Lung (tissue), 12 donors: ENCODE measurements around the gene FBXO27. TPM values are rescaled to one million over a fixed set of nuclear protein-coding genes. Genes with fewer than 3 reads are reported as not detected.

ENCODE experiments used
- ATAC-seq: fragments of 200-7000 bp; cut with Tn5 transposase; one replicate; pipeline ENCODE4 v1.9.1; 2020; ENCODE audit warnings: moderate number of reproducible peaks; ENCODE audit not compliant: insufficient read depth, low FRiP score
- DNase-seq, 3 donors: peaks; one replicate each; pipeline ENCODE4 v3.0.0-alpha.2; 2013 to 2017
- H3K27ac ChIP-seq, 2 donors: one replicate each; pipeline ENCODE4 v1.5.1; 2013; ENCODE audit warnings: mild to moderate bottlenecking in 2 of 2, moderate library complexity in 2 of 2, control low read depth in 1 of 2, inconsistent platforms in 1 of 2, low read depth in 1 of 2, low read length in 1 of 2
- H3K27me3 ChIP-seq, 3 donors: one replicate each; pipeline ENCODE4 v1.5.1; 2013; ENCODE audit warnings: low read length in 2 of 3; ENCODE audit not compliant: control insufficient read depth in 3 of 3, insufficient read depth in 3 of 3
- H3K36me3 ChIP-seq, 4 donors: one replicate each; pipeline ENCODE4 v1.5.1; 2013; ENCODE audit warnings: low read length in 4 of 4, mild to moderate bottlenecking in 1 of 4, moderate library complexity in 1 of 4; ENCODE audit not compliant: control insufficient read depth in 4 of 4, insufficient read depth in 4 of 4
- H3K4me1 ChIP-seq, 5 donors: one replicate each; pipeline ENCODE4 v1.5.1; 2013; ENCODE audit warnings: low read length in 5 of 5, mild to moderate bottlenecking in 2 of 5, moderate library complexity in 1 of 5; ENCODE audit not compliant: control insufficient read depth in 5 of 5, insufficient read depth in 5 of 5
- H3K4me3 ChIP-seq: one replicate; pipeline ENCODE4 v1.5.1; 2013; ENCODE audit warnings: mild to moderate bottlenecking, control low read depth, moderate library complexity
- H3K9ac ChIP-seq, 2 donors: one replicate each; pipeline ENCODE4 v1.5.1; 2013; ENCODE audit warnings: low read length in 2 of 2, control low read depth in 1 of 2; ENCODE audit not compliant: insufficient read depth in 1 of 2
- H3K9me3 ChIP-seq, 4 donors: one replicate each; pipeline ENCODE4 v1.5.1; 2013; ENCODE audit warnings: low read length in 3 of 4, mild to moderate bottlenecking in 1 of 4, moderate library complexity in 1 of 4; ENCODE audit not compliant: control insufficient read depth in 4 of 4, insufficient read depth in 3 of 4
- WGBS, 2 donors: extraction: QIAGEN DNeasy Blood & Tissue Kit; methylation state at CpG; one replicate each; pipeline ENCODE4 v1.1.7; 2013; 5-methylcytosine and 5-hydroxymethylcytosine counted together
- polyA plus RNA-seq, 2 donors: library from polyadenylated mRNA; stranded (reverse); fragments of 200-250 nt; gene quantifications; one replicate each; pipeline ENCODE4 v1.2.1, GENCODE V29; 2013
- total RNA-seq, 2 donors: library from RNA; depleted of rRNA in 1 of 2; stranded (reverse); fragments of >200 nt in 1 of 2; gene quantifications; one replicate each; pipeline ENCODE4 v1.2.1, GENCODE V29; 2014 to 2021
- TF ChIP-seq, protein P1 (sequence below): IDR thresholded peaks from 2 replicates; pipeline ENCODE4 v1.5.1; 2012; ENCODE audit warnings: mild to moderate bottlenecking; ENCODE audit errors: control extremely low read depth, extremely low read depth
- donor health status: control.
- donor health status: control.
- donor health status: Bipolar disorder and iron deficiency.
- donor health status: healthy.
- donor health status: DM: yes; HTN: yes; CAD: no.

FBXO27 gene
- total and polyA plus RNA-seq, 4 donors = 2.8 to 18.0 (median 5.6) TPM

- Histone ChIP-seq H3K36me3 (no peaks in the 10 kb centered on the region), H3K4me1 (peaks cover 0 to 16% (median 0%) of the 10 kb centered on the region in 5 donors), H3K4me3 (no peak overlapping the region), H3K9ac (no peak overlapping the region), H3K27ac (no peak overlapping the region), H3K27me3 (no peaks in the 10 kb centered on the region), H3K9me3 (no peaks in the 10 kb centered on the region)
- ATAC-seq (no peak), DNase-seq (no peak)
- 64 to 89% methylated on average over 3 of the region's 3 CpGs for WGBS, 2 donors
- TF ChIP-seq, protein P1, sequence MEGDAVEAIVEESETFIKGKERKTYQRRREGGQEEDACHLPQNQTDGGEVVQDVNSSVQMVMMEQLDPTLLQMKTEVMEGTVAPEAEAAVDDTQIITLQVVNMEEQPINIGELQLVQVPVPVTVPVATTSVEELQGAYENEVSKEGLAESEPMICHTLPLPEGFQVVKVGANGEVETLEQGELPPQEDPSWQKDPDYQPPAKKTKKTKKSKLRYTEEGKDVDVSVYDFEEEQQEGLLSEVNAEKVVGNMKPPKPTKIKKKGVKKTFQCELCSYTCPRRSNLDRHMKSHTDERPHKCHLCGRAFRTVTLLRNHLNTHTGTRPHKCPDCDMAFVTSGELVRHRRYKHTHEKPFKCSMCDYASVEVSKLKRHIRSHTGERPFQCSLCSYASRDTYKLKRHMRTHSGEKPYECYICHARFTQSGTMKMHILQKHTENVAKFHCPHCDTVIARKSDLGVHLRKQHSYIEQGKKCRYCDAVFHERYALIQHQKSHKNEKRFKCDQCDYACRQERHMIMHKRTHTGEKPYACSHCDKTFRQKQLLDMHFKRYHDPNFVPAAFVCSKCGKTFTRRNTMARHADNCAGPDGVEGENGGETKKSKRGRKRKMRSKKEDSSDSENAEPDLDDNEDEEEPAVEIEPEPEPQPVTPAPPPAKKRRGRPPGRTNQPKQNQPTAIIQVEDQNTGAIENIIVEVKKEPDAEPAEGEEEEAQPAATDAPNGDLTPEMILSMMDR = no peak
Observed at GRCh38 chr19:38978326-38978689, 54.0 kb downstream of the FBXO27 start.

- H3K4me1 ChIP-seq = peaks cover 0 to 16% (median 0%) of the 10 kb centered on the region in 5 donors
- no peaks in the 10 kb centered on the region for H3K36me3 ChIP-seq
- ATAC-seq (no peak), DNase-seq (no peak)
- no peak overlapping the region for H3K9ac ChIP-seq
- H3K27ac ChIP-seq = no peak overlapping the region
- TF ChIP-seq, protein P1 = no peak
- 74 to 77% methylated on average over 15 of the region's 15 CpGs for WGBS, 2 donors
- H3K27me3 ChIP-seq = no peaks in the 10 kb centered on the region
- H3K4me3 ChIP-seq = no peak overlapping the region
- no peaks in the 10 kb centered on the region for H3K9me3 ChIP-seq
Observed at GRCh38 chr19:38977445-38978325, 54.7 kb downstream of the FBXO27 start.

DNA sequence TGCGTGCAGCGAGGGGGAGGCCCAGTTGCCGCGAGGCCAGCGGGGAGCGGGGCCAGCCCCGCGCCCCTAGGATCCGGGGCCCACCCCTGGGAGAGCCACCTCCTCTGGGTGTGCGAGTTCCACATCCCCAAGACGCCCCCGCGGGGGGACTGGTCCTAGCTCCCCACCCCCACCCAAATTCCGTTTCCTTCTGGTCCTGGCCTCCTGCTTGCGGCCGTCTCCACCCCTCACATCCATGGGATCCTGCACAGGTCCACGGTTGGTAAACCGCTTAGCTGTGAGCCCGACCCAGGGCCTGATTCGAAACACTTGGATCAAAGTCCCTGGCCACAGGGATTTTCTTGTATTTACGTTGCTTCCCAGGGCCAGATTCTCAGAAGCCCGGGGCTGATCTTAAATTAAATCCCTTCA is 56.5 kb downstream of the FBXO27 start:
- Histone ChIP-seq H3K4me1 (peaks cover 0 to 16% (median 0%) of the 10 kb centered on the region in 5 donors), H3K27me3 (no peaks in the 10 kb centered on the region), H3K4me3 (peak overlapping the region; percentile 34), H3K9ac (peak overlapping the region; percentile 26 to 60), H3K9me3 (no peaks in the 10 kb centered on the region), H3K36me3 (no peaks in the 10 kb centered on the region), H3K27ac (peak overlapping the region in 1 of 2 donors; percentile 58)
- WGBS, 2 donors = 10 to 26% methylated on average over 16 to 22 of the region's 22 CpGs
- TF ChIP-seq, protein P1 = no peak
- no peak for ATAC-seq
- DNase-seq = peak in 2 of 3 donors; percentile 57 to 67
